Measurements from ENCODE around the gene PIGS.

Gene PIGS

DNA sequence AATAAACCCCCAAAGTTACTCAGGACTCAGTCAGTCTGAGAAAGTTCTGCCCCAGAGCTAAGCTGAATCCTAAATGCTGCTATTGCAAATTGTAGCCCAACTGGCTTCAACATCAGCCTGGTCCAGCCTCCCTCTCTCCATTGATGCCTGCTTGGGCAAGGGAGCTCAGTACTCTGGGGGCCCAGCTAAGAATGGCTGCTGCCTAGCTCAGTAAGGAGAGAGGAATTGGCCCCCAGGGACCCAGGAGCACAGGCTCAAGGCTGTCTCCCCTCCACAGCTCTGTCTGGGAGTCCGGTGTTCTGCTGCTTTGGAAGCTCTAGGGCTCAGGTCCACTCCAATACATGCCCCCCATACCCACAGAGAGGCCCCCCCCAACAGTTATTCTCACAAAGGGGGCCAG, 20.5 kb downstream of the PIGS start:
- no peak for DNase-seq (ENCODE audit: low read depth)

DNA sequence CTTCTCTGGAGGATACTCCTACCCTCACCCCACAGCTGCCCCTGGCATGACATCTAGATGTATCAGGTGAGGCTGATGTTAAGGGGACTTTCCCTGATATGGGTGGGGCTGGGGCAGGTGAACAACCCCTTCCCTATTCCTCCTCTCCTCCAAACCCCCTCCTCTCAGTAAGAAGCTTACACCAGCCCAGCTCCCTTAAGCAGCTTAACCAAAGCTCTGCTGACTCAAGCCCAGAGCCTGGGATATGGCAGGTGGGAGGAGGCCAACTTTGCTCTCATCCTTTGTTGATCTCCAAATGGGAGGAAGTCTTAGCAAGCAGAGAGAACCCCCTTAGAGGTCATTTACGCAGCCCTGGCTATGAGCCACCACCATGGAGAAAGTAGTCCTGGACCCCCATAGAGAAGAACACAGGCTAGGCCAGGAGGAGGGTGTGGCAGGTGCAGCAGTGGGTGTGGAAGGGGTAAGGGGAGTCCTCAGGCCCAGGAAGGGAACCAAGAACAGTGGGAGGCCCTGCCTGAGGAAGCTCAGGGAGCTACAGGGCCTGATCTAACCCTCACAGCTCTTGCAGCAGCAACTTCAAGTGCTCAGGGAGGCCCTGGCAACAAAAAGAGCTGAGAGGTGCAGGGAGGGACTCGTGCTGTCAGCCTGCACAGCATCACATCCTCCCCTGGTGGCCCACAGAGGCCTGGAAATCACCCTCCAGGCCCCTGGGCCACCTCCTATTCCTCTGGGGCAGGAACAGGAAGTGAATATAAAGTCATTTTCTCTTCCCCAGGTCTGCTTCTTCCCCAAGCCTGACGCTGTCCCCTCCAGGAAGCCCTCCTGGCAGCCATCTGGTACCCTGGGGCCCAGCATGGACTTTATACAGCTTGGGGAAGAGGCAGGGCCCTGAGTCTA, 21.8 kb downstream of the PIGS start:
- DNase-seq (ENCODE audit: low read depth), result peak; percentile 33

DNA sequence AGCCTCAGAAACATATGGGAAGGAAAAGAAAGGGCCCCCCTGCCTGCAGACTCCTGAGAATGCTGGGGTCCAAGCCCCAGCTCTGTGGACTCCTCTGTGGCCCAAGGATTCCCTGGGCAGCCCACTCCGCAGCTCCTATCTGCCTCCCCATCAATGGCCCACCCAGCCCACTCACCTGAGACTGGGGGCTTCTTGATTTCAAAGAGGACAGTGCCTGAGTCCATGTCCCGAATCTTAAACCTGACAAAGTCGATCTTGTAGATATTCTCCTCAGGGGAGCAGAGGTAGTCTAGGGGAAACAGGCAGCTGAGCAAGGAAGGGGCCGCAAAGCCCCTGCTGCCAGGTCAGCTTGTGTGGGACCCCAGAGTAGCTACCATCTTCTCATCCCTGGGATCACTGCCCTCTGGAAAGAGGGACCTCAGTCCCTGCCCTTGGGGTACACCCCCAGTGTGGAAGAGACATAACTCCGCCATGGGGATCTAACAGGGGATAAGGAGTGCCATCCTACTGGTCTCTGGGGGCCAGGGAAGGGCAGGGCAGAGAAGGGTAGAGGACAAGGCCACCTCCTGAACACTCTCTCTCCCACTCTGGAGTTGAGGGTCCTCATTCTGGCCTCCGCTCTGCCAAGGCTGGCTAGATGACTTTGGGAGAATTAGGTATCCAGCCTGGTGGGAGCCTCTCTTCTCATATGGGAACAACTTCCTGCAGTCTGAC, 22.8 kb downstream of the PIGS start:
- no peak for DNase-seq (ENCODE audit: low read depth)

DNA sequence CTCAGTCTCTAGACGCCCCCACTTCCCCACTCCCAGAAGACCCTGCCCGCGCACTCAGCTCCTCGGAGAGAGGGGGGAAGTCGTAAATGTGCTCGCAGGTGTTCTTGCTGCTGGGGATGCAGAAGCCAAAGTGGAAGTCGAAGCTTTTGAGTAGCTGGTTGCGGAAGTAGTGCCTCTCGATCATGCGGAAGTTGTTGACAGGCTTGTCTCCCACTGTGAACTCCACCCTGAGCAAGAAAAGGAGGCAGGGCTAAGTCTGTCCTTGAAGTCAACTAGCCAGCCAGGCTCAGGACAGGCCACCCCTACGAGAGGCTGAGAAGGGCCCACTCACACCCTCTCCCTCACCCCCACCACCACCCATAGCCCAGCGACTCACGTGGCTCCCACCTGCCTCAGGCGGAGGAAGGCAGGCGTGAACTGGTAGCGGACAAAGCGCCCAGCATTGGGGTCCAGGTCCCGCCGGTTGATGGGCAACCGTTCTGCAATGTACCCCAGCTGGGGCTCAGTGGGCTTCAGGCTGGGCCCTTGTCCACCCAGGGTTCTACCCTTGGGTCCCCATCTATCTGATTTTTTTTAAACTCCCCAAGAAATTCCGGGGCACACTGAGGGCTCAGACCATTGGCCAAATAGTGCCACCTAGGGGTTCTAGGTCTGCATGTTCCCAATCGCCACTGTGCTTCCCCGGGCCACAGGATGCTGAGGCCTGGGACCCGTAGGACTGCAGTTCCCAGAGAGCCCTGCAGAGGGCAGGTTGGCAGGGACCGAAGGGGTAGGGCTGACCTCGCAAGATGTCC, 23.5 kb downstream of the PIGS start:
- DNase-seq (ENCODE audit: low read depth), result peak; percentile 39

DNA sequence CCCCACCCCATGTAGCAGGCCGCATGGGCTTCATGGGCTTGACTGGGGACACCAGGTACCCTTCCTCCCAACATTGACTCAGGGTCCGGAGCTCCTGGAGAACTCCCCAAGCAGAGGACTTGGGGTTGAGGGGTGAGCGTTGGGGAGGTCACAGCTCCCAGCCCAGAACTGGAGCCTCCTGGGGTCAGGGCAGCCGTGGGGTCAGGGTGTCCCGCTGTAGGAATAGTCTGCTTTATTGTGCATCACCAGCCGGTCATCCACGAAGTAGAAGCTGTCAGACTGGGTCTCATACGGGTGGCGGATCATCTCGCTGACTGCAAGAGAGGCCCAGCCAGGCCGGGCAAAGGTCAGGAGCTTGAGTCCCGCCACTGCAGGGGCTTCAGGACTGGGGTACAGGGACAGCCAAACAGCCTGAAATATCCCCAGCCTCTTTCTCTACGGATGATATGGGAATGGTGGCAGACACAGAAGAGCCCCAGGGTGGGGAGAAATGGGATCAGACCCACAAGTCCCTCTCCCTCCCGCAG, 24.2 kb downstream of the PIGS start:
- no peak for DNase-seq (ENCODE audit: low read depth)

DNA sequence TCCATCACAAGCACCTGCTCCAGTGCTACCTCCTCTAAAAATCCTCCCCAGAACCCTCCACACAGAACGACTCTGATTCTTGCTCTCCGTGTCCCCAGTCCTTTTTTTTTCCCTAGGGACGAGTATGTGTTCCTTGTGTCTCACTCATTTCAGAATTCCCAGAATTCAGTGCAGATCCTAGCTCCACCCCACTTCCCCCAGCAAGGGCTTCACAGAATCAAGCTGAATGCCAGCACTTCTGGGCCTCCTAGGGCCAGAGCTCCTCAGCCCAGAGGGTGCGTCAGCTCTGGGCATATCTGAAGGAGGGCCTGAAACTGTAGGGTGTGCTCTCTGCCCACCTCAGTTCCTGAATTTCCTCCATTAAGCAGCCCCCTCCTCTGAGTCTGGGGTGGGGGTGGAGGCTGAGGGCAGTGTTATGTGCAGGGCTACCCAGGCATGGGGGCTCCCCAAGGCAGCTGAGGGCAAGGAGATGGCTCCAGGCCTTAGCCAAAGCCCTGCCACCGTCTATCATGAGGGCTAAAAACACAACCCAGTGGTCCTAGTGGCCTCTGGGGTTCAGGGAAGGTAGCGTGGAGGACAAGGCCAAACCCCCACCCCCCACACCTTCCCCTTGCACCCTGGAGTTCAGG, 25.4 kb downstream of the PIGS start:
- no peak for DNase-seq (ENCODE audit: low read depth)

DNA sequence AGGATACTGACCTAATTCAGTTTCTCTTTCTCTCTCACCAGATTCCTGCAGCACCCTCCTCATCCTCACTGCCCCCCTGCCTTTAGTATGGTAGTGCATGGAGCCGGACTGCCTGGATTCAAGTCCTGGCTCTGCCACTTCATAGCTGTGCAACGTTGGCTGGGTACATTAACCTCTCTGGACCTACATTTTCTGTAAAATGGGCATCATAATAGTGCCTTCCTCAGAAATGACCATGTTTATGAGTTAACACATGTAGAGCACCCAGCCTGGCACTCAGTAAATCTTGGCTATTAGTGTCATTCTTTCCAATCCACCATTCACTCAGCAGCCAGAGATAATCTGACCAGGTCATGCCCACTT, 26.2 kb downstream of the PIGS start:
- DNase-seq (ENCODE audit: low read depth), result no peak

DNA sequence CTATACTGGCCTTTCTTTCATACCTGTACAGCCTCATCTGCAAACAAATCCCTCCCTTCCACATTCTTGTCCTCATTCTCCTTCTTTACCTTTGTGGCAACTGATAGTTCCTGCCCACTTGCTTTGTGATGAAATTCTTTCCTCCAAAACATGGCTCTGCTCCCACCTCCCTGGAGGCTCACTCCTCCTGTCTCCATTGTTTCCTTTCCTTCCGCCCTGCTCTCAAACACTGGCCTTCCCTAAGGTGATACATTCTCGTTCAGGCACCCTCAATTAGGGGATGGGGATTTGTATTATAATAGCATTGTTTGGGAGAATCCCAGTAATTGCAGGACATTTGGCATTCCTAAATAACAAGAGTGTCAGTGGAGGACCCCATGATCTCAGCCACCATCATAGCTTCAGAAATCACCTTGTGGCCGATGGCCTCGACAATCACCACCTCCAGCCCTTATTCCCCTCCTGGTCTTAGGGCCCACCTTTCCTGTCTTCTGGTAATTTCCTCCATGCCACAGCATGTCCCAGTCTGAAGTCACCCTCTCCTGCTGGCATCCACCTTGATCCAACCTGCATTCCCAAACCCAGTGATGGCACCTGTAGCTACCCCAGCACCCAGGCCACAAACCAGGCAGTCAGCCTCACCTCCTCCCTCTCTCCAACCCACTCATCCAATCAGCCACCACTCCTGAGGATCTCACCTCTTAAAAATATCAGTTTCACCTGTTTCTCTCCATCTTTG, 26.8 kb downstream of the PIGS start:
- no peak for DNase-seq (ENCODE audit: low read depth)

DNA sequence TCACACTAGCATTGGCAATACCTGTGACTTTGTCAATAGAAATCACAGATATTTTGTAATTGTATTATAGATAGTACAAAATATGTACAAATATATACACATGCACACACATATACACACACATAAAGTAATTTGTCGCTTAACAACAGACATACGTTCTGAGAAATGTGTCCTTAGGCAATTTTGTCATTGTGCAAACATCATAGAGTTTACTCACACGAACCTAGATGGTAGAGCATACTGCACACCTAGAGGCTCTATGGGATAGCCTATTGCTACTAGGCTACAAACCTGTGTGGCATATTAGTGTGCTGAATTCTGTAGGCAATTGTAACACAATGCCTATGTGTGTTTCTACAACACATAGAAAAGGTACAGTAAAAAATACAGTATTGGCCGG, 29.9 kb downstream of the PIGS start:
- DNase-seq (ENCODE audit: low read depth), result no peak

DNA sequence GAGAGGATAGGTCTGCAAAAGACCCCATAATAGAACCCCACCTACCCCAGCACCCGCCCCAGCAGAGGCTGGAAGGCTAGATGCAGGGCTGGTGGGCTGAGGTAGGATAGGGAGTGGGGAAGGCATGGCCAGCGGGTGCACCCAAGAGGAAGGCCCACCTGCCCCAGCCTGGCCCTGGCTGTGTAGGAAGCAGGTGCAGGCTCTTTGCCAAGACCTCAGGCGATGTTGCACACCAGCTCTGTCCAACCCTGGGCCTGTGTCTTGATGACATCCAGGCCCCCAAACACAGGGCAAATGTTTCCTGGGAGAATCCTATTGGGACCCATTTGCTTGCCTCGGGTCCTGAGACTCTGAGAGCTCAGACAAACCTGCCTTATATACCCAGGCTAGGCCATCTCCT, 31.1 kb downstream of the PIGS start:
- no peak for DNase-seq (ENCODE audit: low read depth)

DNA sequence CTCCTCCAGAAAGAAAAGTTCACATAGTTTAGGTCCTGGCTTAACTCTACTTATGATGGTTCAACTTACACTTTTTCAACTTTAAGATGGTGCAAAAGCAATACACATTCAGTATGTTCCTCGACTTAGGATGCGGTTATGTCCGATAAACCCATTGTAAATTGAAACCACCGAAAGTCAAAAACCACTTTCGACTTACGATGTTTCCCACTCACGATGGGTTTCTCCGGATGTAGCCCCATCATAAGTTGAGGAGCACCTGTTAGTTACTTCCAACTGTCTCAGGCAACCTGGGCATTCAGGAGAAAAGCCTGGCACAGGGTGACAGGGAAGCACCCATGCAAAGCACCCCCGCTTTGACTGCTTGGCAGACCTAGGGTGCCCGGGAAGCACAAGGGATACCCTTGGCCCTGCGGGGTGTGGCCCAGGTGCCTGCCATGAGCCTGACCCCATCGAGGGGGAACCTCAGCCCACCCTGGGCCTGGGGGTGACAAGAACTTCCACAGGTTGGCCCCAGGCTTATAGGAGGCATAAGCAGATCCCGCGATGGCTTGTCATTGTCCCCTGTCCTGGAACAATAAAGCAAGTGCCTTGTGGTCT, 32.9 kb downstream of the PIGS start:
- DNase-seq (ENCODE audit: low read depth), result no peak

DNA sequence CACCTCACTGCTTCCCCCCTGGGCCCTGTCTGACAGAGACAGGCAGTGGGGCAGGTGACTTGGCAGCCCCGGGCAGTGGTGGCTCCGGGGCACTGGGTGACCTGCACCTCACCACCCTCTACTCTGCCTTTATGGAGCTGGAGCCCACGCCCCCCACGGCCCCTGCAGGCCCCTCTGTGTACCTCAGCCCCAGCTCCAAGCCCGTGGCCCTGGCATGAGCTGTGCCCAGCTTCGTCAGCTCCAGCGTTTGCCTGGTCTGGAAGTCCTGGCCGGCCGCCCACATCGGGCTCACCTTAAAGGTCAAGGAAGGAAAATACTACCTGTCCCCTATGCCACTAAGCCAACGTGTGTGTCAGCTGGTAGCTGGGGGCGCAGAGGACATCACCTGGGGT, 34.1 kb downstream of the PIGS start:
- no peak for DNase-seq (ENCODE audit: low read depth)

DNA sequence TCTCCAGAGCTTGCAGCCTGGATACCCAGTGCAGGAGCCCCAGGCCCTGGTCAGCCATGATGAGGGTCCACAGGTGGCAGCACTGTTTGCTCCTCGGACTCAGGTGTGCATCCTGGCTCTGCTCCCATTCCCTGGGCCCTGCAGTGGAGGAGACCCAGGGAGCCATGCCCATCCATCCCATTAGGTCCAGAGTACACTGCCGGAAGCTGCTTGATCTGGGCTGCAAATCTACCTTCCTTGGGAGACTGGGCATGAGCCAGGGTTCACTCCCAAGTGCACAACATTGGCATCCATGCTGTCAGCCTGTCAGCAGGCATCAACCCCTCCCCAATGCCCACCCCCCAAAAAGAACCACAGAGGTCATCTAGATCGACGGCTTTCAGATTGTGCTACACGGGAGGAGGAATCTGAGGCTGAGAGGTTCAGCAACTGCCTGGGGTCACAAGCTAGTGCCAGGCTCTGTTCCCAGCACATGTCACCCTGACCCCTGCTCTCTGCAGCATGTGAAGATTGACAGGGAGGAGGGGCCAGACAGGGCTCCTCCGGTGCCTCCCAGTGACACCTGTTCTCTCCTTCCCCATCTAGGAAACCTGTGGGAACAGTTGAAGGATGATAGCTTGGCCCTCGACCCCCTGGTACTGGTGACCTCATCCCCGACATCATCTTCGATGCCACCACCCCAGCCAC, 34.6 kb downstream of the PIGS start:
- DNase-seq (ENCODE audit: low read depth), result no peak

DNA sequence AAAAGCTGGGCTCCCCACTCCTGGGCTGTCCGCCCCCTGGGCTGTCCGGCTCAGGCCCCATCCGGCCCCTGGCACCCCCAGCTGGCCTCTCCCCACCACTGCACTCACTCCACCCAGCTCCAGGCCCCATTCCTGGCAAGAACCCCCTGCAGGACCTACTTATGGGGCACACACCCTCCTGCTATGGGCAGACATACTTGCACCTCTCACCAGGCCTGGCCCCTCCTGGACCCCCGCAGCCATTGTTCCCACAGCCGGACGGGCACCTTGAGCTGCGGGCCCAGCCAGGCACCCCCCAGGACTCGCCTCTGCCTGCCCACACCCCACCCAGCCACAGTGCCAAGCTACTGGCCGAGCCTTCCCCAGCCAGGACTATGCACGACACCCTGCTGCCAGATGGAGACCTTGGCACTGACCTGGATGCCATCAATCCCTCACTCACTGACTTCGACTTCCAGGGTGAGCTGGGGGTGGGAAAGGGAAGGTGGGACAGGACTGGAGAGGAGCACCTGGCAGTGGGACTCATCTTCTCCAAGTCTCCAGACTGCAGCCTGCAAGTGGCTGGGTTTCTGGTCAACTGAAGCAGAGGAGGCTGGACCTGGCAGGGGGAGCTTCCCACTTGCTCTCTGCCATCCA, 36.5 kb downstream of the PIGS start:
- no peak for DNase-seq (ENCODE audit: low read depth)

DNA sequence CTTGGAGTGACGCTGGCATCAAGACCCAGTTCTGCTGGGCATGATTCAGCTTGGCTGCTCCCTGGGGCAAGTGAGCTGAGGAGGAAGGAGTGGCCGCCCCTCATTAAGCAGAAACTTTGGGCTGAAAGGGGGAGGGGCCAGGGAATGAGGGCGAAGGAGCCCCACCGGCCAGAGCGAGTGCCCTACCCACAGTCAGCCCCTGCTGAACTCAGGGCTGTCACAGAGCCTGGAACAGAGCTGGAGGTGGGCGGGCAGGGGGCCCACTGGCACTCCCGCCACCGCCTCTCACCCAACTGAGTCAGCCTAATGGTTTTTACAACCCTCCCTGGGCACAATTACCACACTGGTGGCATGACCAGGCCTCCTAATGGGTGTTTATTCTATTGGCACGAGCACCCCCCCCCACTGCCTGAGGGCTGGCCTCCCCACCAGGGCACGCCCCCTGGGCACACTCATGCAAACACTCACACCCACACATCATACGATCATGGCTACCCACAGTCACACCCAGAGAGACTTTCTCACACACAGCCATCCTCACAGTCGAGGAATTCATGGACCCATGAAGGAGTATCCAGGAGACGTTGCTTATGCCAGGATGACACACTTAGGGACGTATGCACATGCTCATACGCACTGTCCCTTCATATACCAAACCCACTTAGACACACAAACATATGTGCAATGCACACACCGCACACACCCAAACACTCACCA, 38.1 kb downstream of the PIGS start:
- DNase-seq (ENCODE audit: low read depth), result no peak

DNA sequence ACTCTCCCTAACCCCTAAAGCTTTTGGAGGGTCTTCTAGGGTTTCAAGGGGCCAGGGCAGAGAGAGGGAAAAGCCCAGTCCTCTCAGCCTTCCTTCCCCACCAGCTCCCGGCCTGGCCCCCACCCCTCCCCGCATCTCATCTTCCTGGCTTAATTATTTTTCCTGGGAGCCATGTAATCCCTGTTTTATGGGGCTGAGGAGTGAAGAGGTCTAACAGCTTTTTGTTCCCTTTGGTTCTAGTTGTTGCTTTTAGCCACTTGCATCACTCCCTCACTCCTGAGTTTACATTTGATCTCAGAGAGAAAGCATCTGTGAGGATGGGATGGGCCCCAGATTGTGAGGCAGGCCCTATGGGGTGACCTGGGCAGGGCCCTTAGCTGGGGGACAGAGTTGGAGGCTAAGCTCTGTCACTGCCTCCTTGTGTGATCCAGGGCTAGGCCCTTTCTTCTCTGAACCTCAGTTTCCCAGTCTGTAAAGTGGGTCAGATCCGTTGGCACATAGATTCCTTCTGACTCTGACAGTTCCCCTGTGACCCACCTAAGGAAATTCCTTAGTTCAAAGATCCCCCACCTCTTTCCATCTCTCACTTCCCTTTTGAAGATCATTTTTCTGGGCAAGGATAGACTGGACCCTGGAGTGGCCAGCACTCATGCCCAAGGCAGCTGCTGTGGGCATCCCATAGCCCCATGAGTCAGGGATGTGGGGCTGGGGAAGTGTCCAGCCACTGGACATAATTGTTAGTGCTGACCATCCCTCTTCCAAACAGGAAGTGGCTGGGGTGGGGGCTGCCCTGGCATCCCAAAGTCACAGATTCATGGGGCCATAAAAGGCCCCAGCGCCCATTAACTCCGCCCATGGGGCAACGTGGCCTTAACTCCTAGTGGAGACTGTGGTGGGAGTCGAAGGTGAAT, 39.0 kb downstream of the PIGS start:
- DNase-seq (ENCODE audit: low read depth), result no peak

DNA sequence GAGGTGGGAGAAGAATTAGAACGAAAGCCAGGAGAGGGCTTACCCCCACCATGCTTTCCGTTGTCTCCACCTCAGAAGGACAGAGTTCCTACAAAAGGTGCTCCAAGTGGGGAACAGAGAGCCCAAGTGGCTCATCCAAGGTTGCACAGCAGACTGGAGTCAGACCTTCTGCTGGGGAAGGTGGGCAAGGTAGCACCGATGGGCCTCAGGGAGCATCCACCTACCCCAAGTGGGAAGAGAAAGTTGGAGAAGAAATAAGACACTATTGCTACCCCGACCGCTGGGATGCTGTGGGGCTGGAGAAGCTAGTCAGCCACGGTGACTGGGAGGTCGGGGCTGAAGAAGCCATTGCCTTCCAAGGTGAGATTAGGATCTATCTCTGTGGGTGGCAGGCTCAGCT, 40.4 kb downstream of the PIGS start:
- no peak for DNase-seq (ENCODE audit: low read depth)

DNA sequence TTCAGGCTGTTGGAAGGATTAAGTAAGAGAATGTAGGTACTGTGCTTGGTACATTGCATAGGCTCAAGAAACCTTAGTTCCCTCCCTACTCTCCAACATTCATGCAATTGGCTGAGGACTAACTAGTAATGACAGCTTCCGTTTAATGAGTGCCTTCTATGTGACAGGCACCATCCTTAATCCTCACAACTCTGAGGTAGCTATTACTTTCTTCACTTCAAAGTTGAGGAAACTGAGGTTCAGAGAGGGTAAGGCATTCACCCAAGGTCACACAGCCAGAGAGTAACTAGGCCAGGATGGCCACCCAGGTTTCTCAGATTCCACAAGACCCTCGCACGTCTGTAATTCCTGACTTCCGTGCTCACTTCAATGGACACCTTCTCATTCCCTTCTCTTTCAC, 41.1 kb downstream of the PIGS start:
- no peak for DNase-seq (ENCODE audit: low read depth)

Measured in activated T-cell treated with anti-CD3 and anti-CD28 coated beads for 1 hour (primary cell).